CD4-positive, CD25-positive, alpha-beta regulatory T cell (primary cell): ENCODE data around the gene MED12L. TPM values are rescaled to one million over a fixed set of nuclear protein-coding genes. Genes with fewer than 3 reads are reported as not detected.
"Not testable (repeated sequence)": the region's sequence is repeated elsewhere in the genome, so short reads cannot be mapped to it uniquely, and the experiment has no call there.

Source experiments
- ATAC-seq, 2 donors: fragments of 150-1000 bp; cut with Tn5 transposase; one replicate each; pipeline ENCODE4 v1.10.0; 2021; ENCODE audit warnings: low read depth in 2 of 2, moderate number of reproducible peaks in 2 of 2, moderate library complexity in 1 of 2
- DNase-seq, 3 donors: peaks; one replicate each; pipeline versions ENCODE4 v3.0.0 to v3.0.0-alpha.2; 2012 to 2022; ENCODE audit warnings: mixed read lengths in 1 of 3
- H3K27ac ChIP-seq: one replicate; pipeline ENCODE4 v1.7.0; 2013; ENCODE audit warnings: mild to moderate bottlenecking, low read length; ENCODE audit not compliant: insufficient read depth, poor library complexity, severe bottlenecking
- H3K27me3 ChIP-seq: one replicate; pipeline ENCODE4 v1.7.0; 2013; ENCODE audit warnings: low read length; ENCODE audit not compliant: control insufficient read depth, insufficient read depth
- H3K36me3 ChIP-seq: one replicate; pipeline ENCODE4 v1.7.0; 2013; ENCODE audit warnings: mild to moderate bottlenecking, low read length, moderate library complexity; ENCODE audit not compliant: control insufficient read depth, insufficient read depth
- H3K4me1 ChIP-seq: 2 replicates; pipeline ENCODE4 v1.7.0; 2013; ENCODE audit warnings: mild to moderate bottlenecking, low read length; ENCODE audit not compliant: insufficient read depth, control insufficient read depth, poor library complexity, severe bottlenecking
- H3K4me3 ChIP-seq: one replicate; pipeline ENCODE4 v1.7.0; 2013; ENCODE audit warnings: low read depth, mild to moderate bottlenecking, low read length, moderate library complexity
- H3K9me3 ChIP-seq, 2 experiments: 1 replicate in 1 of 2; 2 replicates in 1 of 2; pipeline ENCODE4 v1.7.0; 2013; ENCODE audit warnings: low read length in 2 of 2, mild to moderate bottlenecking in 1 of 2, moderate library complexity in 1 of 2; ENCODE audit not compliant: control insufficient read depth in 2 of 2
- H3K27ac Mint-ChIP-seq, 3 donors: one replicate each; pipeline ENCODE4 v1.8.0; 2020 to 2022; ENCODE audit warnings: mild to moderate bottlenecking in 3 of 3, mixed read lengths in 3 of 3, moderate library complexity in 2 of 3
- H3K27me3 Mint-ChIP-seq: one replicate; pipeline ENCODE4 v1.8.0; 2022; ENCODE audit warnings: mild to moderate bottlenecking, mixed read lengths
- H3K36me3 Mint-ChIP-seq: one replicate; pipeline ENCODE4 v1.8.0; 2020; ENCODE audit warnings: mixed read lengths
- H3K4me1 Mint-ChIP-seq, 4 donors: one replicate each; pipeline ENCODE4 v1.8.0; 2020 to 2022; ENCODE audit warnings: mixed read lengths in 4 of 4, mild to moderate bottlenecking in 1 of 4
- H3K4me3 Mint-ChIP-seq, 4 donors: one replicate each; pipeline ENCODE4 v1.8.0; 2020 to 2022; ENCODE audit warnings: mild to moderate bottlenecking in 4 of 4, mixed read lengths in 4 of 4, moderate library complexity in 3 of 4
- H3K9me3 Mint-ChIP-seq, 7 donors: one replicate each; pipeline ENCODE4 v1.8.0; 2020 to 2022; ENCODE audit warnings: mixed read lengths in 7 of 7, mild to moderate bottlenecking in 3 of 7, moderate library complexity in 2 of 7
- polyA plus RNA-seq, 4 donors: library from polyadenylated mRNA; unstranded; fragments of 300-500 nt; fragmentation: Illumina TruSeq; gene quantifications; one replicate each; pipeline ENCODE4 v1.2.3, GENCODE V29; 2021
- total RNA-seq: library from RNA; stranded (reverse); gene quantifications from one replicate; pipeline ENCODE4 v1.2.3, GENCODE V29; 2022

Gene MED12L
- total and polyA plus RNA-seq, 5 donors from 2014 or later: 2.7 TPM; not detected in 4

DNA sequence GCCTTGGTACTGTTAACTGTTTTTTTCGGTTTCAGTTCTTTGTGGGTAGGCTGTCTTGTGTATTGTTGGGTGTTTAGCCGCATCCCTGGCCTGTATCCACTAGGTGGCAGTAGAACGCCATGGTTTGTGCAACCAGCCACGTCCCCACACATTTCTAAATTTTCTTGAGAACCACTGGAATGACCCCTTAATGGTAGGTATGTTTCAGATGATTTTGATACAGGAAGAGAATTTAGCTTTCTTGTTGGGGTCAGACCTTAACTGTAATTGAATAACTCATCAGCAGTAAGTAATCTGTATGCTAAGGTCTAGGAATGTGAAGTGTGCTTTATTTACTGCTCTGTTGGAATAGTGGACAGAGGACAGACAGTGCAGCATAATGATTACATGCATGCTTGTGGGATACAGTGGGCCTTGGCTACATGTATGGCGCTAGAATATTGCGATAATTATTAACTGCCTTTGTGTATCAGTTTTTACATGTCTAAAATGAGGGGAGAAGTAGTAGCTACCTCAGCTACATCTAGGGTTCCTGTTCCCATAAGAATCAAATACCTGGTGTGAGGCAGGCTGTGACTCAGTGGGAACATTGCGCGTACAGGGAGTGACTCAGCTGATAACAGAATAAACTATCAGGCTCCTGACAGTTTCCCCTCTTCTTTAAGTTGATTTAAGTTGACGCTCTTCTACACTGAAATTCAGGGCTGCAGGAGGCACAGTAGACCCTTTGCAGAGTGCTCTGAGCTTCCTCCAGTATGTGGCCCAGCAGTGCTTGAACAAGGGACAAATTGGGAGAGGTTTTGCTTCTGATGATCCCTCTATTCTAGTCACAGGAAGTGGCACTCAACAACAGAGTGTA lies 142.6 kb downstream of the MED12L start:
- Mint-ChIP-seq H3K27ac (peak overlapping the region; percentile 43 to 89 (median 81)), H3K36me3 (no peaks in the 10 kb centered on the region), H3K9me3 (peaks cover 0 to 1% (median 0%) of the 10 kb centered on the region in 7 donors), H3K4me3 (peak overlapping the region in 2 of 4 donors; percentile 2 to 3), H3K27me3 (peaks cover 7% of the 10 kb centered on the region), H3K4me1 (peaks cover 20 to 42% (median 28%) of the 10 kb centered on the region in 4 donors)
- H3K4me3 ChIP-seq: peak overlapping the region; percentile 52
- no peaks in the 10 kb centered on the region for H3K36me3 ChIP-seq
- no peaks in the 10 kb centered on the region for H3K27me3 ChIP-seq
- DNase-seq: peak; percentile 48 to 90 (median 77)
- H3K27ac ChIP-seq: no peak overlapping the region
- H3K4me1 ChIP-seq: peaks cover 15% of the 10 kb centered on the region
- ATAC-seq: peak; percentile 71 to 79
- no peaks in the 10 kb centered on the region for H3K9me3 ChIP-seq

GRCh38 chr3:151228666-151229040 lies 143.2 kb downstream of the MED12L start:
- peaks cover 20 to 42% (median 28%) of the 10 kb centered on the region in 4 donors for H3K4me1 Mint-ChIP-seq
- Histone ChIP-seq H3K4me1 (peaks cover 15% of the 10 kb centered on the region), H3K4me3 (no peak overlapping the region), H3K36me3 (no peaks in the 10 kb centered on the region), H3K9me3 (no peaks in the 10 kb centered on the region), H3K27ac (no peak overlapping the region), H3K27me3 (no peaks in the 10 kb centered on the region)
- DNase-seq: no peak
- H3K4me3 Mint-ChIP-seq: no peak overlapping the region
- no peaks in the 10 kb centered on the region for H3K36me3 Mint-ChIP-seq
- peak overlapping the region in 1 of 3 donors; percentile 89 for H3K27ac Mint-ChIP-seq
- H3K27me3 Mint-ChIP-seq: peaks cover 7% of the 10 kb centered on the region
- peaks cover 0 to 1% (median 0%) of the 10 kb centered on the region in 7 donors for H3K9me3 Mint-ChIP-seq
- no peak for ATAC-seq

GRCh38 chr3:151230646-151231045 lies 145.2 kb downstream of the MED12L start:
- H3K4me3 Mint-ChIP-seq: peak overlapping the region in 1 of 4 donors; percentile 1
- Histone ChIP-seq H3K4me3 (peak overlapping the region; percentile 17), H3K9me3 (no peaks in the 10 kb centered on the region), H3K27ac (no peak overlapping the region), H3K27me3 (no peaks in the 10 kb centered on the region), H3K36me3 (no peaks in the 10 kb centered on the region), H3K4me1 (peaks cover 15% of the 10 kb centered on the region)
- peak overlapping the region; percentile 8 to 45 (median 10) for H3K27ac Mint-ChIP-seq
- peaks cover 7% of the 10 kb centered on the region for H3K27me3 Mint-ChIP-seq
- ATAC-seq (no peak), DNase-seq (peak in 1 of 3 donors; percentile 50)
- peaks cover 0 to 1% (median 0%) of the 10 kb centered on the region in 7 donors for H3K9me3 Mint-ChIP-seq
- H3K36me3 Mint-ChIP-seq: no peaks in the 10 kb centered on the region
- peaks cover 13 to 30% (median 24%) of the 10 kb centered on the region in 4 donors for H3K4me1 Mint-ChIP-seq

GRCh38 chr3:151232403-151232802 lies 146.9 kb downstream of the MED12L start:
- not testable (repeated sequence) for ATAC-seq, H3K9me3 ChIP-seq, H3K4me3 Mint-ChIP-seq, H3K4me1 ChIP-seq, DNase-seq, H3K4me3 ChIP-seq, H3K9me3 Mint-ChIP-seq, H3K27ac ChIP-seq, H3K27me3 Mint-ChIP-seq, H3K36me3 Mint-ChIP-seq, H3K27ac Mint-ChIP-seq, H3K36me3 ChIP-seq, H3K27me3 ChIP-seq
- H3K4me1 Mint-ChIP-seq: peaks cover 6 to 18% (median 18%) of the 10 kb centered on the region in 4 donors

DNA sequence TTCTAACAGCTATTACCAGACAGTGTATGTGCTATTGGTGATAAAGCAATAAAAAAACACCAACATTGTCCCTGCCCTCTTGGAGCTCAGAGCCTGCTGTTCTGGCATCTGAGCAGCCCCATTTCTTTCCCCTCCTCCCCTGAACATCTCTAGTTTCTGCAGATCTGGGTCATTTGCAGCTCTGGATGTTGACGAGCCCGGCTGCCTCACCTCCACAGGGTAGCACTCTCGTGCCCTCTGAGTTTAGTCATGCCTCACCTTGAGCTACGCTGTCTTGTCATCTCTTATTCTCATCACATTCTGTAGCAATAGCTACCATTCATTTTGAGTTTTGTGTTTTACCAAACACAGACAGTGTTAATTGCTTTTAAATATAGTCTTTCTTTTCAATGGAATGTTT lies 147.5 kb downstream of the MED12L start:
- Histone ChIP-seq H3K27ac (no peak overlapping the region), H3K36me3 (no peaks in the 10 kb centered on the region), H3K9me3 (no peaks in the 10 kb centered on the region), H3K4me1 (no peaks in the 10 kb centered on the region), H3K4me3 (no peak overlapping the region), H3K27me3 (no peaks in the 10 kb centered on the region)
- Mint-ChIP-seq H3K9me3 (peaks cover 0 to 1% (median 0%) of the 10 kb centered on the region in 7 donors), H3K36me3 (no peaks in the 10 kb centered on the region), H3K4me1 (peaks cover 0 to 13% (median 12%) of the 10 kb centered on the region in 4 donors), H3K27me3 (peaks cover 8% of the 10 kb centered on the region), H3K4me3 (no peak overlapping the region), H3K27ac (no peak overlapping the region)
- DNase-seq (no peak), ATAC-seq (peak in 1 of 2 donors; percentile 28)

- no peak overlapping the region for H3K27ac Mint-ChIP-seq
- peaks cover 11% of the 10 kb centered on the region for H3K27me3 Mint-ChIP-seq
- H3K9me3 Mint-ChIP-seq: peaks cover 0 to 1% (median 0%) of the 10 kb centered on the region in 7 donors
- H3K27me3 ChIP-seq: no peaks in the 10 kb centered on the region
- ATAC-seq (no peak), DNase-seq (no peak)
- no peak overlapping the region for H3K4me3 Mint-ChIP-seq
- H3K27ac ChIP-seq: no peak overlapping the region
- no peaks in the 10 kb centered on the region for H3K9me3 ChIP-seq
- H3K4me1 ChIP-seq: no peaks in the 10 kb centered on the region
- H3K4me1 Mint-ChIP-seq: peaks cover 0 to 9% (median 7%) of the 10 kb centered on the region in 4 donors
- H3K4me3 ChIP-seq: no peak overlapping the region
- no peaks in the 10 kb centered on the region for H3K36me3 ChIP-seq
- no peaks in the 10 kb centered on the region for H3K36me3 Mint-ChIP-seq
Observed at GRCh38 chr3:151234825-151235224, 149.4 kb downstream of the MED12L start.

- peaks cover 4% of the 10 kb centered on the region for H3K27me3 Mint-ChIP-seq
- H3K36me3 Mint-ChIP-seq: no peaks in the 10 kb centered on the region
- peaks cover 0 to 5% (median under 1%) of the 10 kb centered on the region in 4 donors for H3K4me1 Mint-ChIP-seq
- no peak for ATAC-seq
- no peak for DNase-seq
- H3K4me1 ChIP-seq: no peaks in the 10 kb centered on the region
- no peak overlapping the region for H3K4me3 ChIP-seq
- H3K9me3 ChIP-seq: no peaks in the 10 kb centered on the region
- no peak overlapping the region for H3K27ac ChIP-seq
- no peak overlapping the region for H3K27ac Mint-ChIP-seq
- H3K4me3 Mint-ChIP-seq: no peak overlapping the region
- H3K27me3 ChIP-seq: no peaks in the 10 kb centered on the region
- H3K36me3 ChIP-seq: no peaks in the 10 kb centered on the region
- H3K9me3 Mint-ChIP-seq: peaks cover 0 to 1% (median 0%) of the 10 kb centered on the region in 7 donors
Observed at GRCh38 chr3:151236316-151236715, 150.9 kb downstream of the MED12L start.
